Measurements from ENCODE around the gene CRISP1.
"Not testable (repeated sequence)": the region's sequence is repeated elsewhere in the genome, so short reads cannot be mapped to it uniquely, and the experiment has no call there.

CRISP1 gene

DNA sequence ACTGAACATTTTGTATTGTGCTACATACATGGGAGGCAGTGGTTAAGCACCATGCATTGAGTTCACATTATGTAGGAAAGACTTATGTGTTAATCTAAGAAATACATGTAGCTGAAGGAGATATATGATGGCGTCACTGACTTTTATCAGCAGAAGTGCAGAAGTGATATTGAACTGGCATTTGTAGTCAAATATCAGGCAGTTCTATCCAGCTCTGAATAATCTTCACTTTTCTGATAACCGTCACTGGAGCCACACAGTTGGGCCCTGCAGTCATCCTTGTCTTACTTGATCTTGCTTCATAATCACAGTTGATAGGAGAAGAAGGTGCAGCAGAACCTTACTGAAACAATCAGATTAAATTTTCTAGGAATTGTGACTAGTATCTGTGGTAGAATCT lies 26.4 kb downstream of the CRISP1 start:
- DNase-seq (ENCODE audit: low read depth) = no peak

DNA sequence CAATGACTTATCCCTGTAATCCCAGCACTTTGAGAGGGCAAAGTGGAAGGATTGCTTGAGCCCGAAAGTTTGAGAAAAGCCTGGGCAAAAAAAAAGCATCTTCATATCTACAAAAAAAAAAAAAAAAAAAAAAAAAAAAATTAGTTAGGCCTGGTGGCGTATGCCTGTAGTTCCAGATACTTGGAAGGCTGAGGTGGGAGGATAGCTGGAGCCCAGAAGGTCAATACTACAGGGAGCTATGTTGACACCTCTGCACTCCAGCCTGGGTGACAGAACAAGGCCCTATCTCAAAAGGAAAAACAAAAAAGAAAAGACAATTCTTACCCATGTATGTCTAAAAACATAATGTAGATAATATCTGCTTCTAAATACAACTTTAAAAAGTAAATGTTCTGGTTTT lies 27.2 kb downstream of the CRISP1 start:
- no peak for DNase-seq (ENCODE audit: low read depth)

DNA sequence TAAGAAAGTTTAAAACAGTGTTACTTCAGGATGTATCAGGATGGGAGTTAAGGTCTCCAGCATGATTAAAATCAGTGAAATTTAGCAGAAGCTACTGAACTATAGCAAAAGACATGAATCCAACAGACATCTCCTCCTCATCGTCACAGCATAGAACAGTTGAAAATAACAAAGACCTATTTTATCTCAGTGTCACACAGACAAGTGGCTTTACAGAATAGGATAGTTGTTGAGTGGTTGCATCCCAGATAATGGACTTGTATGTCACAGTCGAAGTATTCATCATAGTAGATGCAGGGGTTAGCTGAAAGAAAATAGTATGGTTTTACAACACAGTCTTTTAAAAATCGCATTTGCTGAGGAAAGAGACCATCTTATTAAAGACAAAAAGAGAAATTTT lies 31.2 kb downstream of the CRISP1 start:
- no peak for DNase-seq (ENCODE audit: low read depth)

DNA sequence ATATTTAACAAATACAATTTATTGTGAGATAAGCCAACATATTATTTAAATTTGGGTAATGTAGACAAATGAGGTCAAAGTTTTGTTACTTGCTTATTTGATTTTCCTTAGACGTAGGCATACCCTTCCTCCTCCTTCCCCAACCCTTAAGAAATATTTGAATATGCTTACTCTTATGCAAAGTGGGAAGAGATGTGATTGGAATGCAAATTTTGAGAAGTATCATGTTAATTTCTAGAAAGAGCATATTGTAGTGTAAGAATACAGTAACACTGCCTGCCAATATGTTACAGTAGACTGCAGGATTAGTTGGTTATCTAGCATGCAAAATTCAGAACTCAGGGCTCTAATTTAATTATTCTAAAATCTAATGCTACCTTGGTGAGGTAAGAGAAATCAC lies 32.9 kb downstream of the CRISP1 start:
- DNase-seq (ENCODE audit: low read depth) = no peak

DNA sequence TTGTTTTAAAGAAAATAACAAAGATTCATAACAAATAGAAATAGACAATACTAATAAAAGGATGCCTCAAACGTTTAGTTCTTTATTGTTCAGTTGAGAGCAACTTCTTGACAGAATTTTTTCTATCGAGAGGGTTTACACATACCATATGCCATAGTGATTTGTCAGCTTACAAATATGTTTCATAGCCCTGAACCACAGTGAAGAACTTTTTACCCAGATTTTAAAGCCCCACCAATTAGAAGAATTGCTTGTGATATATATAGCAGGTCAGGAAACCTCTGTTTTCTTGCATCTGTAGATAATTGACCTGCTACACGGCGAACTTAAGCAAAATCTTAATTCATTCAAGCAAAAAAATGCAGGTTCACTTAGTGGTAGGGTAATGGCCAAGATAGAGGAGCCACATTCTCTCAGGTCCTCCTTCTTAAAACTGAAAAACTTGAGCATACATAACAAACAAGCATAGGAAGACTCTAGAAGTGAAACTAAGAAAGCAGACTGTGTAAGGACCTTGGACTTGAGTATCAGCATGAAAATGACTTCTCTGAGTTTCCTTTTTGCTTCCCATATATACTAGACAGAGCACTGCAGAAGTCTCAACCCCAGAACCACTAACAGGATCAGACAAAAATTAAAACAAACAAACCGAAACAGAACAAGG lies 39.5 kb downstream of the CRISP1 start:
- DNase-seq (ENCODE audit: low read depth) = no peak

DNA sequence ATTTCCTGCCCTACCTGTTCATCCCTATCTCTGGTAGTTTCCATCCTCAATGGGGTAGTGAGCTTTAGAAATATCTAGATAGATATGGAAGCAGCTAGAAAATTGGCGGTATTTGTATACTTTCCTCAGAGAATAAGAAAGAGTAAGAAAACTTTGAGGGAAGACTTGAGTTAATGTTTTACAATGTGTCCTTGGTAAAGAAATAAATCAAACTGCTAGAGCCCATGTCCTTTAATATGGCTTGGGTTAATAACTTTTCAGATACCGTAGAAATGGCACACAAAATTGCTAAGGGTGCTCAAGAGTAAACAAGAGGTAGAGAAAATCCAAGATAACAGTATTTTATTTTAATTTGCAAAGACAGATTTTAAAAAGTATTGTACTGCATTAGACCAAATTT lies 51.2 kb downstream of the CRISP1 start:
- no peak for DNase-seq (ENCODE audit: low read depth)

DNA sequence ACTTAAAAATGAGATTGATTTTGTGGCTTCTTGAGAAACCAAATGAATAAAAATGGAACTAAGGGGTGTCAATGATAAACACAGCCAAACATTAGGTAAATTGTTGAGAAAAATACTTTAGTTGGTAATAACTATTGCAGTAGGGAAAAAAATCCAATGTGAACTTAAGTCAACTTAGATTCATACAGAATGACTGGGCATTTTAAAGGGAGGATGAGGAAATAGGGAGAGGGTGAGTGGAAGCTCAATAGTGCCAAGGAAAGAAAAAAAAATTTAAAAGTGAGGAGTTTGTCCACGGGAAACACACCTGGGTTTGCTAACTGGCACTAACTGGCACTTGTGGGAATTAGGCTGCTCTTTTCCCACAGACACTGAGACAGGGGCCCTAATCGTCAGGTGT lies 53.1 kb downstream of the CRISP1 start:
- no peak for DNase-seq (ENCODE audit: low read depth)

DNA sequence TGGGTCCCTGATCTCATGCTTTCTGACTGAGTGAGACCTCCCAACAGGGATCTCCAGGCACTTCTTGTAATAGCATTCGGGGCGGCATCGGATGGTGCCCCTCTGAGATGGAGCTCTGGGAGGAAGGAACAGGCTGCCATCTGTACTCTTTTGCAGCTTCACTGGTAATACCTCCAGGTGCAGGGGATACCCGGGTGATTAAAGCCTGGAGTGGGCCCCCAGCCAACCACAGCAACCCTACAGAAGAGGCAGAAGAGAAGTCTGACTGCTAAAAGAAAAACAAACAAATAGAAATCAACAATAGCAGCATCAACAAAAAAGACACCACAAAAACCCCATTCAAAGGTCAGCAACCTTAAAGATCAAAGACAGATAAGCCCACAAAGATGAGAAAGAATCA lies 60.2 kb downstream of the CRISP1 start:
- DNase-seq (ENCODE audit: low read depth) = no peak

- no peak for DNase-seq (ENCODE audit: low read depth)
Observed at GRCh38 chr6:49805246-49805645, 61.1 kb downstream of the CRISP1 start.

- DNase-seq (ENCODE audit: low read depth) = no peak
Observed at GRCh38 chr6:49801525-49801924, 64.8 kb downstream of the CRISP1 start.

DNA sequence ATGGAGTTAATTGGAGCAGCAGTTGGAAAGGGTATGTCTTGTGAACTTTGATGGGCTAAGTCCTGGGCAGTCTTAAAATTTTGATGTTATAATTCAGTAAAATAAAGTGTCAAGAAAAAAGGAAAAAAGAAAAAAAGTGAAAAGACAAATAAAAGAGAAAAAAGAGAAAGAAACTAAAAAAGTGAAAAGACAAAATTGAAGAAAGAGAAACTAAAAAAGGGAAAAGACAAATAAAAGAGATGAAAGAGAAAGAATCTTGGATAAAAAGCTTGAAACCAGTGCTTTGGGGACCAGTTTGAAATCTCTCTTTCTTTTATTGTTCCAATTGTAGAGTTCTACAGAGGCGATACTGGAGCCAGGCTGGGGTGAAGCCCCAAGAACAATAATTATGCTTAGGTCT lies 67.2 kb downstream of the CRISP1 start:
- DNase-seq (ENCODE audit: low read depth) = no peak

DNA sequence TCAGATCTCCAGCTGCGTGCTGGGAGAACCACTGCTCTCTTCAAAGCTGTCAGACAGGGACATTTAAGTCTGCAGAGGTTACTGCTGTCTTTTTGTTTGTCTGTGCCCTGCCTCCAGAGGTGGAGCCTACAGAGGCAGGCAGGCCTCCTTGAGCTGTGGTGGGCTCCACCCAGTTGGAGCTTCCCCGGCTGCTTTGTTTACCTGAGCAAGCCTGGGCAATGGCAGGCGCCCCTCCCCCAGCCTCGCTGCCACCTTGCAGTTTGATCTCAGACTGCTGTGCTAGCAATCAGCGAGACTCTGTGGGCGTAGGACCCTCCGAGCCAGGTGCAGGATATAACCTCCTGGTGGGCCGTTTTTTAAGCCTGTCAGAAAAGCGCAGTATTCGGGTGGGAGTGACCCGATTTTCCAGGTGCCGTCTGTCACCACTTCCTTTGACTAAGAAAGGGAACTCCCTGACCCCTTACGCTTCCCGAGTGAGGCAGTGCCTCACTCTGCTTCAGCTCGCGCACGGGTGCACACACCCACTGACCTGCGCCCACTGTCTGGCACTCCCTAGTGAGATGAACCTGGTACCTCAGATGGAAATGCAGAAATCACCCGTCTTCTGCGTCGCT lies 69.4 kb downstream of the CRISP1 start:
- not testable (repeated sequence) for DNase-seq (ENCODE audit: low read depth)

- DNase-seq (ENCODE audit: low read depth) = no peak
Observed at GRCh38 chr6:49790341-49790740, 76.0 kb downstream of the CRISP1 start.

DNA sequence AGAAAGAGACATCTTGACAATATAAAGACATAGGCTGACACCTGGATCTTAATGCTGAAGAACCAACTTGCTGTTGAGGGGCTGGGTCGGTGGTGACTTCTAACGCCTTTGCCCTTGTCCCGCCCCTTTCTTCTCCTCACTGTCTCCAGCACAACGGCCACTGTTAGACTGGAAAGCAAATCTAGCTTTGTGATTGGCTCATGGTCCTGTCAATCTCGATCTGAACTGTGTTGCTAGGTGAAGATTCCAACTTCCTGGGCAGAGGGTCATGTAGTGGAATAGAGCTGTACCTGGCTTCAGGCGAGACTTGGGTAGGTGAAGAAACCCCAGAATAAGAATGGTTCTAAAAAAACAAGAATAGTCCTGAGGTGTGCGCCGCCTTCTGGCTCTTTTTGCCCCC lies 79.2 kb downstream of the CRISP1 start, which contains the start of gene PGK2:
Gene PGK2, minus strand, starts transcription at position 110 of the 400 bp plus-strand sequence. Its CDS starts 98 bp downstream, at position 12.
- DNase-seq (ENCODE audit: low read depth) = no peak

DNA sequence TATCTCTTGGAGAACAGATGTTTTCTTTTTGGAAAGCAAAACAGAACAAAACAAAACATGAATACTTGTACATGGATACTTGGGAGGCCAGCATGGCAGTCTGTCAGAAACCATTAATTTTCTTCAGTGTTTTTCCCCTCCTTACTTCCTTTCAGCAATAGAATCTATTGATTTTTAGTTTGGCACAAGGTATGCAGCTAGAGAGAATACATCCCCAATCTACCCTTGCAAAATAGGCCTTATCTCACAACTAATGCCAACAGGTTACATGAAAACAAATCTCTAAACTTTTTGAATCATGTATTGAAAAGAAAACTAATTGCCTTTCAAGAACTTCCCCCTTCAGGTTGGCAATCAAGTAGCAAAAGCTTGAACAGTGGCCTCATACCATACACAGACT lies 82.1 kb downstream of the CRISP1 start:
- DNase-seq (ENCODE audit: low read depth) = no peak
